PC-3 (cell line): ENCODE results near the gene SH3RF2. TPM values are rescaled to one million over a fixed set of nuclear protein-coding genes. Genes with fewer than 3 reads are reported as not detected.

Experiments
- ATAC-seq: fragments of 200-7000 bp; cut with Tn5 transposase; 2 replicates; pipeline ENCODE4 v1.9.1; 2020; ENCODE audit warnings: mild to moderate bottlenecking, moderate library complexity
- BruUV-seq: library from RNA; stranded (reverse); fragments of 400-500 nt; replicated peaks from 2 replicates; lab custom pipeline; 2021; lab: Mats Ljungman, UMichigan
- CTCF ChIA-PET: fragments of 300-600 bp; sonication (Branson Sonifier 250); formaldehyde crosslinking; loops from one replicate; lab custom pipeline; 2022; ENCODE audit warnings: antibody characterized with exemption; lab: Charles Lee
- POLR2A ChIA-PET: fragments of 300-600 bp; sonication (Branson Sonifier 250); formaldehyde crosslinking; loops from one replicate; lab custom pipeline; 2022; ENCODE audit warnings: antibody characterized with exemption; ENCODE audit not compliant: unreplicated experiment; lab: Charles Lee
- DNase-seq: peaks from one replicate; pipeline ENCODE4 v3.0.0-alpha.2; 2015
- H2AFZ ChIP-seq: fragments of 300-600 bp; sonication (generic); 2 replicates; pipeline ENCODE4 v1.6.0; 2016; ENCODE audit warnings: antibody characterized with exemption, low read length
- H3F3A ChIP-seq: fragments of 300-600 bp; sonication (generic); one replicate; pipeline ENCODE4 v1.6.0; 2017; ENCODE audit warnings: antibody characterized with exemption, low read length, control low read depth, mild to moderate bottlenecking; ENCODE audit not compliant: unreplicated experiment
- H3K27ac ChIP-seq: fragments of 300-600 bp; sonication (generic); 2 replicates; pipeline ENCODE4 v1.5.1; 2016; ENCODE audit warnings: mild to moderate bottlenecking, low read length
- H3K27me3 ChIP-seq: fragments of 300-600 bp; sonication (generic); 2 replicates; pipeline ENCODE4 v1.6.1; 2016; ENCODE audit warnings: low read length, mixed read lengths
- H3K36me3 ChIP-seq: fragments of 300-600 bp; sonication (generic); 2 replicates; pipeline ENCODE4 v1.6.1; 2016; ENCODE audit warnings: low read depth, mixed run types, low read length, mixed read lengths
- H3K4me1 ChIP-seq: fragments of 300-600 bp; sonication (generic); 2 replicates; pipeline ENCODE4 v1.5.1; 2016; ENCODE audit warnings: low read length; ENCODE audit not compliant: insufficient read depth
- H3K4me2 ChIP-seq: fragments of 300-600 bp; sonication (generic); 2 replicates; pipeline ENCODE4 v1.6.0; 2016; ENCODE audit warnings: low read length
- H3K4me3 ChIP-seq: fragments of 300-600 bp; sonication (generic); 2 replicates; pipeline ENCODE4 v1.5.1; 2016; ENCODE audit warnings: mild to moderate bottlenecking, low read length, mixed read lengths
- H3K79me2 ChIP-seq: fragments of 300-600 bp; sonication (generic); 2 replicates; pipeline ENCODE4 v1.6.1; 2017; ENCODE audit warnings: low read length, mixed read lengths
- H3K9ac ChIP-seq: fragments of 300-600 bp; sonication (generic); 2 replicates; pipeline ENCODE4 v1.6.0; 2016; ENCODE audit warnings: mild to moderate bottlenecking, low read length
- H3K9me2 ChIP-seq: fragments of 300-600 bp; sonication (generic); replicated peaks from 2 replicates; pipeline ENCODE4 v1.6.1; 2016; ENCODE audit warnings: mixed run types, low read length, mixed read lengths
- H3K9me3 ChIP-seq: fragments of 300-600 bp; sonication (generic); 2 replicates; pipeline ENCODE4 v1.6.1; 2016; ENCODE audit warnings: low read length, mixed read lengths
- H4K20me1 ChIP-seq: fragments of 300-600 bp; sonication (generic); 2 replicates; pipeline ENCODE4 v1.6.1; 2016; ENCODE audit warnings: low read length, mixed read lengths
- EZH2 ChIP-seq: fragments of 300-600 bp; sonication (generic); IDR thresholded peaks from one replicate; pipeline ENCODE4 v1.6.1; 2017; ENCODE audit warnings: antibody characterized with exemption, mild to moderate bottlenecking, low read length; ENCODE audit not compliant: unreplicated experiment
- EZH2phosphoT487 ChIP-seq: fragments of 300-600 bp; sonication (generic); IDR thresholded peaks from 2 replicates; pipeline ENCODE4 v1.6.1; 2018; ENCODE audit warnings: mild to moderate bottlenecking, antibody characterized with exemption, low read length, borderline replicate concordance
- intact Hi-C: fragments of 100-400 bp; cut with micrococcal nuclease; formaldehyde crosslinking; loops from 2 replicates; pipeline ENCODE4 v1.9.0; 2023
- total RNA-seq: library from RNA; depleted of rRNA; stranded (reverse); fragments of >200 nt; gene quantifications from 2 replicates; pipeline ENCODE4 v1.2.3, GENCODE V29; 2014
- TF ChIP-seq, protein P1 (sequence below): fragments of 300-600 bp; sonication (generic); conservative IDR thresholded peaks from 2 replicates; pipeline ENCODE4 v1.5.1; 2017; ENCODE audit warnings: antibody characterized with exemption, low read depth, mild to moderate bottlenecking, low read length

SH3RF2 gene
- total RNA-seq, 1 experiment from 2014 or later, result 5.9 TPM

DNA sequence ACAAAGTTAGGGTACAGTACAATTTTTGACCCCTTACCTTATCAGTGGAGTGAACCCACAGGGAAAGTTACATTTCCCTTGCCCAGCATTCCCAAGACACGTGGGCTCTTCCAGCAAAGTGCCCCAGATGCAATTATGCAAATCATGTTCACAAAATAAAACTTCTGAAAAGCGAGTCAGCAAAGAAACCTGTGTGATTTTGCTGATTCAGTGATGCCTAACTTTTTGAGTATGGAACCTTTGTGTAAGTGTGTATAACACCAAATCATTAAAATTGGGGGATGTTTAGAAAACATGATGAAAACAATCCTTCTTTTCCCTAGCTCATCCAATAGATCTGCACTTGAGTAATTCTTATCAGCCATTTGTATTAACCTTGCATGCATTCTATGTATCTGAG, 52.6 kb downstream of the SH3RF2 start:
- no TSS peak for BruUV-seq
- H3K4me3 ChIP-seq, result no peak overlapping the region
- H3K9me2 ChIP-seq, result no peaks in the 10 kb centered on the region
- H3K4me2 ChIP-seq, result no peak overlapping the region
- no peaks in the 10 kb centered on the region for H3K79me2 ChIP-seq
- no peaks in the 10 kb centered on the region for H3K4me1 ChIP-seq
- no peaks in the 10 kb centered on the region for H4K20me1 ChIP-seq
- no peaks in the 10 kb centered on the region for H3K36me3 ChIP-seq
- no peak for ATAC-seq
- H3K27me3 ChIP-seq, result no peaks in the 10 kb centered on the region
- no peaks in the 10 kb centered on the region for H3K9me3 ChIP-seq
- H3F3A ChIP-seq, result no peaks in the 10 kb centered on the region
- DNase-seq, result no peak
- POLR2A ChIA-PET, result no interaction called here
- intact Hi-C loops, result no loop called here
- no peak overlapping the region for H3K9ac ChIP-seq
- CTCF ChIA-PET, result no interaction called here
- H3K27ac ChIP-seq, result no peak overlapping the region
- no peak overlapping the region for H2AFZ ChIP-seq
- TF ChIP-seq, protein P1, sequence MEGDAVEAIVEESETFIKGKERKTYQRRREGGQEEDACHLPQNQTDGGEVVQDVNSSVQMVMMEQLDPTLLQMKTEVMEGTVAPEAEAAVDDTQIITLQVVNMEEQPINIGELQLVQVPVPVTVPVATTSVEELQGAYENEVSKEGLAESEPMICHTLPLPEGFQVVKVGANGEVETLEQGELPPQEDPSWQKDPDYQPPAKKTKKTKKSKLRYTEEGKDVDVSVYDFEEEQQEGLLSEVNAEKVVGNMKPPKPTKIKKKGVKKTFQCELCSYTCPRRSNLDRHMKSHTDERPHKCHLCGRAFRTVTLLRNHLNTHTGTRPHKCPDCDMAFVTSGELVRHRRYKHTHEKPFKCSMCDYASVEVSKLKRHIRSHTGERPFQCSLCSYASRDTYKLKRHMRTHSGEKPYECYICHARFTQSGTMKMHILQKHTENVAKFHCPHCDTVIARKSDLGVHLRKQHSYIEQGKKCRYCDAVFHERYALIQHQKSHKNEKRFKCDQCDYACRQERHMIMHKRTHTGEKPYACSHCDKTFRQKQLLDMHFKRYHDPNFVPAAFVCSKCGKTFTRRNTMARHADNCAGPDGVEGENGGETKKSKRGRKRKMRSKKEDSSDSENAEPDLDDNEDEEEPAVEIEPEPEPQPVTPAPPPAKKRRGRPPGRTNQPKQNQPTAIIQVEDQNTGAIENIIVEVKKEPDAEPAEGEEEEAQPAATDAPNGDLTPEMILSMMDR, result no peak
- TF ChIP-seq EZH2phosphoT487, result no peak
- no peak for TF ChIP-seq EZH2

DNA sequence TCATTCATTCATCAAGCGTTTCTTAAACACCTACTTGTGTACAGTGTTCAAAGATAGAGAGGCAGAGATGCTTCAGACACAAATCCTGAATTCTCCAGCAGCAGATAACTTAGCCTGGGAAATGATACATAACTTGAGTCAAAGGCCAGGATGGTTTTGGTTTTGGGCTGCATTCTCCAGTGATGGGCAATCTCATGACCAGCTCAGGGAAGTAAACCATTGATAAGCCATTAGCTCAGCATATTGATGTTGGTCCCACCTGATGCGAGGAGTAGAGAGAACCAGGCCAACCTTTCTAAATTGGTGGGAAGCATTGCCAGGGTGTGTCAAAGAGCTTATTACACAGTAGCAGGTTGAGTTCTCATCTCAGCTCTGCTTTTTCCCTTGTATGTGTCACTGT, 53.0 kb downstream of the SH3RF2 start:
- H3K4me2 ChIP-seq, result no peak overlapping the region
- H3K27me3 ChIP-seq, result no peaks in the 10 kb centered on the region
- H3K9me3 ChIP-seq, result no peaks in the 10 kb centered on the region
- H3K79me2 ChIP-seq, result no peaks in the 10 kb centered on the region
- intact Hi-C loops, result no loop called here
- CTCF ChIA-PET, result no interaction called here
- H3K9me2 ChIP-seq, result no peaks in the 10 kb centered on the region
- BruUV-seq, result no TSS peak
- ATAC-seq (no peak), DNase-seq (no peak)
- no peak overlapping the region for H3K9ac ChIP-seq
- H3K27ac ChIP-seq, result no peak overlapping the region
- no peaks in the 10 kb centered on the region for H4K20me1 ChIP-seq
- TF ChIP-seq, protein P1, result no peak
- TF ChIP-seq EZH2phosphoT487 (no peak), EZH2 (no peak)
- no peaks in the 10 kb centered on the region for H3F3A ChIP-seq
- no peak overlapping the region for H3K4me3 ChIP-seq
- no peaks in the 10 kb centered on the region for H3K36me3 ChIP-seq
- POLR2A ChIA-PET, result no interaction called here
- H2AFZ ChIP-seq, result no peak overlapping the region
- H3K4me1 ChIP-seq, result no peaks in the 10 kb centered on the region

DNA sequence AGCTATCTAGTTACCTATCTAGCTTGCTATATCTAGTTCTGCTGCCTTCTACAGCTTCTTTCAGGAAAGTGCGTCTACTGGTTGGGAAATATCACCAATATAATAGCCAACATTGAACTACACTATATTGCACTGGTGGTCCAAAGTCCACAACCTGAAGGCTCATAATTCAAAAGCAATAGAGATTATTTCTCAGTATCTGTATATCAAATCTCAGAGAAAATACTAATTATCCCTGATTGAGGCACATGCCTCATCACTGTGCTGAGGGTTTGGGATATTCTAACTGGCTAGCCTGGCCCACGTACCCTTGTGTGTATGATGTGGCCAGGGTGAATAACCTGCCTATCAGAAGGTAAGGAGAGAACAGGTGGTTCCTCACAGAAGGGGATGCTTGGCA, 53.8 kb downstream of the SH3RF2 start:
- Histone ChIP-seq H3K9ac (no peak overlapping the region), H3F3A (no peaks in the 10 kb centered on the region), H3K4me3 (no peak overlapping the region), H3K9me3 (no peaks in the 10 kb centered on the region), H3K36me3 (no peaks in the 10 kb centered on the region), H4K20me1 (no peaks in the 10 kb centered on the region), H3K27me3 (no peaks in the 10 kb centered on the region), H3K79me2 (no peaks in the 10 kb centered on the region), H3K4me1 (no peaks in the 10 kb centered on the region), H3K4me2 (no peak overlapping the region), H3K9me2 (no peaks in the 10 kb centered on the region), H2AFZ (no peak overlapping the region), H3K27ac (no peak overlapping the region)
- no peak for DNase-seq
- ATAC-seq, result no peak
- CTCF ChIA-PET, result no interaction called here
- BruUV-seq, result no TSS peak
- TF ChIP-seq EZH2phosphoT487, result no peak
- no peak for TF ChIP-seq EZH2
- TF ChIP-seq, protein P1, result no peak
- intact Hi-C loops, result no loop called here
- POLR2A ChIA-PET, result no interaction called here
